Suprapubic skin (tissue), 3 donors: Measurements from ENCODE around the gene HDGFL2.

Experiments
- CTCF ChIP-seq, 2 donors: fragments of 200-600 bp in 1 of 2; fragments of 450-650 bp in 1 of 2; sonication (generic) in 1 of 2; IDR thresholded peaks; one replicate each; pipeline ENCODE4 v1.5.1; 2016 to 2019; ENCODE audit warnings: antibody characterized with exemption in 2 of 2, mild to moderate bottlenecking in 1 of 2, moderate library complexity in 1 of 2
- EP300 ChIP-seq: sonication (generic); formaldehyde crosslinking; IDR thresholded peaks from one replicate; pipeline ENCODE4 v1.6.1; 2017; ENCODE audit warnings: antibody characterized with exemption

GRCh38 chr19:4499318-4499717 lies 27.2 kb downstream of the HDGFL2 start:
- TF ChIP-seq CTCF (IDR thresholded peaks at IDR 0.05) = no peak
- TF ChIP-seq EP300 = no peak
